Hematopoietic multipotent progenitor cell treated with erythropoietin and hydrocortisone succinate and interleukin-3 and kit ligand, for 6 days (in vitro differentiated cells): Measurements from ENCODE around the gene IGFL2.
"Not testable (repeated sequence)": the region's sequence is repeated elsewhere in the genome, so short reads cannot be mapped to it uniquely, and the experiment has no call there.

Experiments used
- DNase-seq: peaks from one replicate; pipeline ENCODE4 v3.0.0-alpha.2; 2015

IGFL2 gene

GRCh38 chr19:46191972-46192371 lies 43.9 kb downstream of the IGFL2 start:
- DNase-seq, result peak; percentile 32

GRCh38 chr19:46192626-46192991 lies 44.6 kb downstream of the IGFL2 start:
- peak; percentile 41 for DNase-seq

- DNase-seq, result peak; percentile 94
These were observed 45.1 kb downstream of the IGFL2 start for GRCh38 chr19:46192992-46193650.

- peak; percentile 66 for DNase-seq
These were observed 45.6 kb downstream of the IGFL2 start for GRCh38 chr19:46193678-46194077.

GRCh38 chr19:46195104-46195503 lies 47.1 kb downstream of the IGFL2 start:
- peak; percentile 36 for DNase-seq

GRCh38 chr19:46195919-46196318 lies 47.9 kb downstream of the IGFL2 start:
- not testable (repeated sequence) for DNase-seq

- no peak for DNase-seq
These were observed 48.5 kb downstream of the IGFL2 start for GRCh38 chr19:46196410-46197124.

GRCh38 chr19:46197314-46198070 lies 49.5 kb downstream of the IGFL2 start:
- no peak for DNase-seq

- DNase-seq, result no peak
These were observed 50.7 kb downstream of the IGFL2 start for GRCh38 chr19:46198756-46199155.

GRCh38 chr19:46201454-46202310 lies 53.6 kb downstream of the IGFL2 start:
- DNase-seq, result peak; percentile 27

GRCh38 chr19:46202426-46202825 lies 54.4 kb downstream of the IGFL2 start:
- DNase-seq, result no peak

- DNase-seq, result peak; percentile 60
These were observed 55.1 kb downstream of the IGFL2 start for GRCh38 chr19:46202872-46203860.

GRCh38 chr19:46204008-46204407 lies 56.0 kb downstream of the IGFL2 start:
- no peak for DNase-seq

GRCh38 chr19:46205183-46205984 lies 57.3 kb downstream of the IGFL2 start:
- peak; percentile 24 for DNase-seq

- no peak for DNase-seq
These were observed 58.1 kb downstream of the IGFL2 start for GRCh38 chr19:46206176-46206575.

- DNase-seq, result no peak
These were observed 58.6 kb downstream of the IGFL2 start for GRCh38 chr19:46206682-46207081.

- DNase-seq, result not testable (repeated sequence)
These were observed 59.8 kb downstream of the IGFL2 start for GRCh38 chr19:46207858-46208257.

GRCh38 chr19:46209051-46209450 lies 61.0 kb downstream of the IGFL2 start:
- DNase-seq, result peak; percentile 23

- DNase-seq, result no peak
These were observed 61.4 kb downstream of the IGFL2 start for GRCh38 chr19:46209472-46209871.

GRCh38 chr19:46210669-46211068 lies 62.6 kb downstream of the IGFL2 start:
- peak; percentile 58 for DNase-seq
